HG03039 (cell line): ENCODE data around the gene SERPINA6.
"Not testable (repeated sequence)": the region's sequence is repeated elsewhere in the genome, so short reads cannot be mapped to it uniquely, and the experiment has no call there.

Experiments used
- ATAC-seq: cut with Tn5 transposase; IDR thresholded peaks from one replicate; pipeline ENCODE4 v1.9.1; 2021; ENCODE audit warnings: mild to moderate bottlenecking, moderate library complexity; ENCODE audit not compliant: unreplicated experiment

SERPINA6 gene

DNA sequence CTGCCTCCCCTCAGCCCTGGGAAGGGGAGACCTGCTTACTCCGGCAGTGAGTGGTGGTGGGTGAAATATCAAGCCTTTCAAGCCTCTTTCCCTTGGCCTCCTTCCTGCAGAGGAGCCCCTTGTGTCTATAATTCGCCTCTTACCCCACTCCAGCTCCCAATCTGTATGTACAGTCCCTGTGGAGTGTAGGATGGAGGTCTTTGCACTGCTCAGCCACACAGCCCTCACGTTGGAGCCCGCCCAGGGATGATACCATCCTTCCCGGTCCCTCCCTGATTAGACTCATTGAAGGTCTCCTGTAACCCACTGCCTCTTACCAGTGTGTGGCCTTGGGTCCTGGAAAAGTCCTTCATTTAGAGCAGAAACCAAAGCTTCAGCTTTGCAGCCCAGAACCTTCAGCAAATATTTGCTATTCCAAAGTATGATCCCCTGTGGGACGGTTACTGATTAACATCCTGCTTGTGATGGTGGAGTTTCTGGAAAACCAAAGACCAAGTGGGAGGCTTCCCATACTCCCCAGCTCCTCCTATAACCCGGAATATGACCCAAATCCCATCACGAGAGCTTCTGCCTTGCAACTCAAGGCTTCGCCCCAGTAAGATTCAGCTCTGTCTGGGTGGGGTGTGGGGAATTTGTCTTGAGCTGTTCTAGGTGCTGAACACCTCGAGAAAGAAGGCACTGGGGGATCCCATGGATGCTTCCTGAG is 30.1 kb downstream of the SERPINA6 start, which contains the start of gene SERPINA10:
Gene SERPINA10, minus strand, starts transcription at position 397 of the 706 bp plus-strand sequence. CDS start 2,675 bp downstream, outside the sequence.
- ATAC-seq, result no peak

DNA sequence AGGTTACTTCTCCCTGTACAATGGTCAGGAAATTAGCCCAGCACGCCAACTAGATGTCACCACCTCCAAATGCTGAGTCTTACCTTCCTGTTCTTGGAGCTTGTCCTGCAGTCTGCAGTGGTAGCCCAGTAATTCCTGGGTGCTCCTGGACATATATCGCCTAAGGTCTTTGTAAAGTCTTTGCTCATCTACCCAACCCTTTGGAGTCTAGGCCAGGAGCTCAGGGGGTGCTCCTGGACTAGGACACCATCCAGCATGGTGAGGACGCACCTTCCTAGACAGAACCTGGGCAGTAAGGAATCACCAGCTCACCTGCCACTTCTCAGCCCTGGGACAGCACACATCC is 30.6 kb downstream of the SERPINA6 start:
- no peak for ATAC-seq

DNA sequence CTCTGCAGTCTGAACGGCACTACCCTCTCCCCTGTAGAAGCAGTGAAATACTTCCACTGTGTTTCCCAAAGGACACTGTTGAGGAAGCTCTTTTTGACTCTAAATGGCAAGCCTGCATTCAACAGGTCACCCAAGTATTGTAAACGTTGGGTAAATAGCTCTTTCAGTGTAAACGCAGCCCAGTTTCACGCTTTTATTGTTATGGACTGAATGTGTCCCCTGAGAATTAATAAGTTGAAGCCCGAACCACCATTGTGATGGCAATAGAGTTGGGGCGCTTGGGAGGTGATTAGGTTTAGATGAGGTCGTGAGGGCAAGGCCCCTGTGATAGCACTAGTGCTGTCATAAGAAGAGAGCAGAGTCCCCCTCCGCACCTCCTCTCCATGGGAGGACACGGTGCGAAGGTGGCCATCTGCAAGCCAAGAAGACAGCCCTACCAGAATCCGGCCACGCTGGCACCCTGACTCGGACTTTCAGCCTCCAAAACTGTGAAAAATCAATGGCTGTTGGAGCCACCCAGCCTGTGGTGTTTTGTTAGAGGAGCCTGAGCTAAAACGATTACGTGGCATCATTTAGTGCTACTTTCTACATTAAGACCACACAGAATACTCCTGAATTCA is 31.1 kb downstream of the SERPINA6 start:
- no peak for ATAC-seq

DNA sequence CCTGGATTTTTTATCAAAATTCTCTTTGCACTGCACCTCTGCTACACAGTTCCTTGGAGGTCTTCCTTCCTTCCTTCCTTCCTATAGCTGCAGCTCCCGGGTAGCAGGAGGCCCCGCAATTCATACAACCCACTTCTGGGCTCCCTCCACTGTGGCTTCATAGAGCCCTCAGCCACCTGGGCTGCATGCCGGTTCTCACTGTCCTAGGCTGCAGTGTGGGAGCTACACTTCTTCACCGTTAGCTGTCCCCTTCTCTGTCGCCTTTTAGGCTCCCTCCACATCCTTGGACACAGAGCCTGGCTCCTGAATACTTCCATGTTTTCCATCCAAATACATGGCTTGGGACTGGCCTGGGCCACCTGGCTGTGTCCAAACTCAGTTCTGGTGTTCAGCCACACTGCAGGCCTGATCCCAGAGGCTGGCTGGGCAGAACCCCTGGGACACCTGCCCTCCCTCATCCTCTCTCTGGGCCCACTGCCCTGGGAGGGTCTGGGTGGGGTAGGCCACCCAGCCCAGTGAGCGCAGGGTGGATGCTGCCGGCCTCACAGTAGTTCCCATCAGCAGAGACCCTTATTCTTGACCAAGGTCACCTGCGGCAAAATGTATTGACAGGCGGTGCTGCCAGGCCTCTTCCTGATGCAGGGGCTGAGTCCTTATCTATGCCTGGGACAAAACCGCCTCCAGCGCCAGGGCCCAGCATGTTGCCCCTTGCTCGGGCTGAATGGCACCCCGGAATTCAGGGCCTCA is 31.8 kb downstream of the SERPINA6 start:
- ATAC-seq, result no peak

DNA sequence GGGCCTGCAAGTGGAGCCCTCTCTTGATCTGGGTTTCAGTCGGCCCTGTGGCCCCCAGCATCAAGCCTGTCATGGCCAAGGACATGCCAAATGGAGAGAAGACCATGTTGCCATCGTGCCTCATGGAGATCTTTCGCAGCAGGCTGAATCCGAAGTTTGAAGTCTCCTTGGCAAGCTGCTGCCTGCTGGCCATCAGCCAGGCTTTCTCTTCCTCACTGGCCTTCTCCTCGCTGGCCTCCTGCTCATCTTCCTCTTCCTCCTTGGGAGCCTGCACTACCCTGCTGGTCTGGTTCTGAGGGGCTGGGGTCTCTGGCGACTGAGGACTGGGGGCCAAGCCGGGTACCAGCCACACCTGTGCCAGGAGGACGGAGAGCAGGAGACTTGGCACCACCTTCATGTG is 32.9 kb downstream of the SERPINA6 start:
- no peak for ATAC-seq

DNA sequence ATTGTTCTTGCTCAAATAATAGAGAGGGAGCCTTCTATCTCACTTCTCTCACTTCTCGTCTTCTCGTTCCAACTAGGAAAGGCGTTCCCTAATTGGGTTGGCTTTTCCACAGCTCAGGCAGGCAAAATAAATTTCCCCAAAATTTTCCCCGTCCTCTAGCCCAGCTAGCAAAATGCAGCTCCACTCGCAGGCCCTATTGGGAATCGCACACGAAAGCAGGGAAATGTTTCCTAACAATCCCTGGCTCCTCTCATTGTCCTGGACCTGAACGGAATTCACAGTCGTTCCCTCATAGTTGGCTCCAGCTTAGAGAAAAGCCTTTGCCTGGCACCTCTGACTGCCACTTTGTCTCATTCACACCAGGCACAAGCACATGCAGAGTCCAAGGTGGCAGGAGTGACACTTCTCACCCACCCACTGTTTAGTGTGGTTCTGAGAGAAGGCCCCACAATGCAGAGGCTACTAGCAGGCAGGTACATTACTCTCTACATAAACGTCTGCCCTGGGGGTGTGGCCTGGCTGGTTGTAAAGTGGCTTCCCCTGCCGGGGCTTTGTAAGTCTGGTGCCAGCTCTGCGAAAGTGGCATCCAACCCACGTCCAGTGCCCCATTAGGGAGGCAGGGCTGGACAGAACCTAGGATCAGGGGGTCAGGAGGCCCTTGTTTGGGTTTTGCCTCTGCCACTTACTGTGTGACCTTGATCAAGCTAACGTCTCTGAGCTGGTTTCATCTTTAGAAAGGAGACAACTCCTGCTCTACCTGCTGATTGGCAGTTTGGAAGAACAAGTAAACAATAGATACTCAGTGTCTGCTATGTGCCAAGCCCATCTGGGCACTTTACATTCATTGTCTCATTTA is 34.3 kb downstream of the SERPINA6 start:
- ATAC-seq, result no peak

DNA sequence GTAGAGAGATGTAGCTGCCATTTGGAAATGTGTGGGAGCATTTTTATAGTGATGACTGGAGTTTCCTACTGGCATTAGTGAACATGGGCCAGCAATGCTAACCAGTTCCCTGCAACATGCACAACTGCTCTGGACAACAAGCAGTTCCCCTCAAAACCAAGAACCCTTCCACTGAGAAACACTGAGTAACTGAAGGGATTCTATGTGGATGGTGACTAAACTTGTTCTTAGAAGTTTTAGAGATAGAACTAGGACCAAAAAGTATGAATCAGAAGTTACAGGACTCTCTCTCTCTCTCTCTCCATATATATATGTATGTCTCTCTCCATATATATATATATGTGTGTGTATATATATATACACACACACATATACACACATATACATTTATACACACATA is 38.0 kb downstream of the SERPINA6 start:
- ATAC-seq, result no peak

DNA sequence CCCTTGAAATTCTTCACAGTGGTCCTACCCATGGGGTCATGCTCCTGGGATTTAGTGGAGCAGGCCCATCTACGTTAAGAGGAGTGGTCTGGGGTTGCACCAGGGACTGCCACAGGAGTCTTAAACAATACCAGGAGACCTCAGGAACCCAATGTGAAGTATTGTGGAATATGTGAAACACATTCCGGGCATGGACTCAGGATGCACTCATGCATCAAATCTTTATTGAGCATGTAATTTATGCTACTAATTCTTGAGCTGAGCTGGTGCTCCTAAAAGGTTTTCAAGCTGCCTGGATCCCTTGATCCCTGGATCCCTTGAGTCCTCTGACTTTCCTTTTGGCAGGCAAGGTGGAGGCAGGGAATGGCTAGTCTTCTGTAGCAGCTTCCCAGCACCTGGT is 38.9 kb downstream of the SERPINA6 start:
- ATAC-seq, result no peak

DNA sequence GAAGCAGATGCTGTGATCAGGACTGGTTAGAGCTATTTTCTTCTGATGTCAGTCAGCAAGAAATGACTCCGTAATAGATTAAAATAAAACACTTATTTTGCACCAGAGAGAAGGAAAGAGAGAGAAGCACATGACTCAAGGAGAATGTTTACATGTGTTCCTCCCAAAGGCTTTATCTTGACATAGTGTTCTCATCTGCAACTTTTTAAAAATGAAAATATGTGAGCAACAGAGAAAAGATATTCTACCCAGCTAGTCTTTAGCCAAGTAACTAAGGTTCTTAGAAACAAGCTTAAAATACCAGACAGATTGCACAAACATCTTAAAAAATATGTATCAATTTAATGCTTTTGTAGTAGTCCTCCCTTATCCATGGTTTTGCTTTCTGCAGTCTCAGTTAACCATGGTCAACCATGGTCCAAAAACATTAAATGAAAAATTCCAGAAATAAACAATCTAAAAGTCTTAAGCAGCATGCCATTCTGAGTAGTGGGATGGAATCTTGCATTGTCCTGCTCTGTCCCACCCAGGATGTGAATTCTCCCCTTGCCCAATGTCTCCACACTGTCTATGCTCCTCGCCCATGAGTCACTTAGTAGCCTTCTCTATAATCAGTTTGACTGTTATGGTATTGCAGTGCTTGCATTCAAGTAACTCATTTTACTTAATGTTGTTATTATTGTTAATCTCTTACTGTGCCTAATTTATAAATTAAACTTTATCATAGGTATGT is 40.0 kb downstream of the SERPINA6 start:
- no peak for ATAC-seq

DNA sequence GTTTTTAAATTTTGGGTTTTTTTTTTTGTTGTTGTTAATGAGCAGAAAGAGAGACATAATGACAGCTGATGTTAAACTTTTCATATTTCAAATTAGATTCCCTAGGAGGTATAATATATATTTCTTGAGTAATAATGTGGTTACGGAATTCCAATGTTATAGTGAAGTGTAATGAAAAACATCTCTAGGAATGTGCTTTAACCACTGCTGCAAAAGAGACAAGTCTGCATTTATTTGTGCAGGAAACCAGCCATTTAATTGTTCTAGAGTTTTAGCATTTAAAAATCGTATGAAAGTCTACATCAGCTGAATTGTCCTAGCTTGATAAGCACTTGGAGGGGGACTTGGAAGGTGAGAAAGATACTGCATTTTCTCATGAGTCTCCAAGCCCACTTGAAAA is 44.4 kb downstream of the SERPINA6 start:
- ATAC-seq, result no peak

DNA sequence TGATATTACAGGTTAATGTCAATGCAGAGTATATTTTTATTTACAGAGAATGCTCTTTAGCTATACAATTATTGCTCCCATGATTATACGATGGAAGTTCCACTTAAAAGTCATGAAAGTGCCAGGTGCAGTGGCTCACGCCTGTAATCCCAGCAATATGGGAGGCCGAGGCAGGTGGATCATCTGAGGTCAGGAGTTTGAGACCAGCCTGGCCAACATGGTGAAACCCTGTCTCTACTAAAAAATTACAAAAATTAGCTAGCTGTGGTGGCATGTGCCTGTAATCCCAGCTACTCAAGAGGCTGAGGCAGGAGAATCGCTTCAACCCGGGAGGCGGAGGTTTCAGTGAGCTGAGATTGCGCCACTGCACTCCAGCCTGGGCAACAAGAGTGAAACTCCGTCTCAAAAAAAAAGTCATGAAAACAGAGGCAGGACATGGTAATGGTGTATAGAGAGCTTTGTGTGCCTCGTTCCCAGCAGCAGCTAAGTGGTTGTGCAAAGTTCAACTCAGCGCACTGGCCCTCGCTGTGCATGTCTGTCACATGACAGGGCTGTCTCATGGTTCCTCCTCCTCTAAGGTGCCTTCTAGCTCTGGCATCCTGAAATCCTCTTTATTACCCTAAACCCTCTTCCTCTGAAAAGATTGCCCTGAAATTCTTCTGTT is 46.1 kb downstream of the SERPINA6 start:
- not testable (repeated sequence) for ATAC-seq

DNA sequence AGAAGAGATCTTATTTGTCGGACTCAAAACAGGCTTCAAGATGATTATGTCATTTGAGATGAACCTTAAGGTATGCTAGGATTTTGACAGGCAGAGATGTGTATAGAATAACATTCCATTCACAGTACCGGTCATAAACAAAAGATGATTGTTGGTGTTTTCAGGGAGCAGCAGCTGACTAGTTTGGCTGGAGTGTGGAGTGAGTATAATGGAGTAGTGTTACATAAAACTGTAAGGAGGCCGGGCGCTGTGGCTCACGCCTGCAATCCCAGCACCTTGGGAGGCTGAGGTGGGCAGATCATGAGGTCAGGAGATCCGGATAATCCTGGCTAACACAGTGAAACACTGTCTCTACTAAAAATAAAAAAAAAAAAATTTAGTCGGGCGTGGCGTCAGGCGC is 54.0 kb downstream of the SERPINA6 start:
- ATAC-seq, result no peak

DNA sequence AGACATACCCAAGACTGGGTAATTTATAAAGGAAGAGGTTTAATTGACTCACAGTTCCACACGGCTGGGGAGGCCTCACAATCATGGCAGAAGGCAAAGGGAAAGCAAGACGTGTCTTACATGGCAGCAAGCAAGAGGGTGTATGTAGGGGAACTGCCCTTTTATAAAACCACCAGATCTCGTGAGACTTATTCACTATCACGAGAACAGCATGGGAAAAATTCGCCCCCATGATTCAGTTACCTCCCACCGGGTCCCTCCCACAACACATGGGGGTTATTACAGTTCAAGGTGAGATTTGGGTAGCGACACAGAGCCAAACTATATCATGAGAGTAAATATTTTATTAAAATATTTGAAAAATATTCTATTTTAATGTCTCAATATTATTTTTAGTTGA is 54.6 kb downstream of the SERPINA6 start:
- not testable (repeated sequence) for ATAC-seq

DNA sequence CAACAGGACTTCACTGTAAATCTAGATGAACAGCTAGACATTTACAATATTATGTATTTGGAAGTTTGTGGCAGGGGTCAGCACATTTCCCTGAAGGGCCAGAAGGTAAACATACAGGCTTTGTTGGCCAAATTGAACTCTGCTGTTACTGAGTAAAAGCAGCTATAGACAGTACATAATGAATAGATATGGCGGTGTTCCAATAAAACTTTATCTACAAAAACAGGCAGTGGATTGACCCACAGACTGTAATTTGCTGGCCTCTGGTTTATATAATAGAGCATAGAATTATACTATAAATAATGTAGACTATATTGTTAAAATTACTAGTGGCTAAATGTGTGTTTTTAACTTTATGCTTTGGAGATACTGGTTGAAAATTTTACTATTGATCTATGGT is 55.8 kb downstream of the SERPINA6 start:
- no peak for ATAC-seq

DNA sequence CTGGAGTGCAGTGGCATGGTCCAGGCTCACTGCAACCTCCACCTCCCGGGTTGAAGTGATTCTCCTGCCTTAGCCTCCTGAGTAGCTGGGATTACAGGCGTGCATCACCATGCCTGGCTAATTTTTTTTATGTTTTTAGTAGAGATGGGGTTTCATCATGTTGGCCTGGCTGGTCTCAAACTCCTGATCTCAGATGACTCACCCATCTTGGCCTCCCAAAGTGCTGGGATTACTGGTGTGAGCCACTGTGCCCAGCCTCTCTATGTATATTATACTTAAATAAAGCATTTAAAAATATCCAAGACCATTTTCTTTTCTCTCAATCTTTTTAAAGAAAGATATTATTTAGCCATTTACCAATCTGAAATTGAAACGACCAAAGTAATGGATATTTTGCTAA is 58.9 kb downstream of the SERPINA6 start:
- not testable (repeated sequence) for ATAC-seq
